ENCODE data around the gene IPP. TPM values are rescaled to one million over a fixed set of nuclear protein-coding genes. Genes with fewer than 3 reads are reported as not detected.
"Not testable (repeated sequence)": the region's sequence is repeated elsewhere in the genome, so short reads cannot be mapped to it uniquely, and the experiment has no call there.

The IPP gene
- total and polyA plus RNA-seq, 5 donors from 2014 or later, result 10.1 to 12.8 (median 11.4) TPM

DNA sequence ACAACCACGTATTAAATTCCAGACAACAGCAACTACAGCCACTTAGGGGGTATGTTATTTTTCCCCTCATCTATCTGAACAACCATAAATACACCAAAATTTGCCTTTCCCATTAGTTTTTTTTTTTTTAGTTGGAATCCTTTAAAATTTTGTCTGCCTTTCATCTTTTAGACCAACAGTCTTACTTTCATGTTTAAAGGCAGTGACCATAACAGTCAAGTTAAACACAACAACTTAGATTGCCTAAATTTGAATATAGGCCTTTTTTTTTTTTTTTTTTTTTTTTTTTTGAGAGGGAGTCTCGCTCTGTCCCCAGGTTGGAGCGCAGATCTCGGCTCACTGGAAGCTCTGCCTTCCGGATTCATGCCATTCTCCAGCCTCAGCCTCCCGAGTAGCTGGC, 67.5 kb downstream of the IPP start:
- peaks cover 3% of the 10 kb centered on the region for H3K27me3 Mint-ChIP-seq
- ATAC-seq (ENCODE audit: low read depth in 2 of 2) (no peak), DNase-seq (no peak)
- peak overlapping the region in 1 of 3 donors; percentile 25 for H3K27ac Mint-ChIP-seq
- peaks cover 2% of the 10 kb centered on the region for H3K36me3 ChIP-seq (ENCODE audit: control insufficient read depth, insufficient read depth, low read length)
- peak overlapping the region in 3 of 4 donors; percentile 53 to 77 (median 65) for H3K4me3 Mint-ChIP-seq
- no peak overlapping the region for H3K27ac ChIP-seq (ENCODE audit: insufficient read depth, low read length, poor library complexity, severe bottlenecking)
- no peaks in the 10 kb centered on the region for H3K9me3 ChIP-seq (ENCODE audit: control insufficient read depth in 2 of 2, low read length in 2 of 2)
- peaks cover 31 to 84% (median 59%) of the 10 kb centered on the region in 4 donors for H3K4me1 Mint-ChIP-seq
- H3K4me3 ChIP-seq (ENCODE audit: low read depth, low read length), result peak overlapping the region; percentile 51
- H3K4me1 ChIP-seq (ENCODE audit: control insufficient read depth, insufficient read depth, low read length, poor library complexity, severe bottlenecking), result peaks cover 75% of the 10 kb centered on the region
- no peaks in the 10 kb centered on the region for H3K27me3 ChIP-seq (ENCODE audit: control insufficient read depth, insufficient read depth, low read length)
- no peaks in the 10 kb centered on the region for H3K36me3 Mint-ChIP-seq
- H3K9me3 Mint-ChIP-seq, result no peaks in the 10 kb centered on the region

DNA sequence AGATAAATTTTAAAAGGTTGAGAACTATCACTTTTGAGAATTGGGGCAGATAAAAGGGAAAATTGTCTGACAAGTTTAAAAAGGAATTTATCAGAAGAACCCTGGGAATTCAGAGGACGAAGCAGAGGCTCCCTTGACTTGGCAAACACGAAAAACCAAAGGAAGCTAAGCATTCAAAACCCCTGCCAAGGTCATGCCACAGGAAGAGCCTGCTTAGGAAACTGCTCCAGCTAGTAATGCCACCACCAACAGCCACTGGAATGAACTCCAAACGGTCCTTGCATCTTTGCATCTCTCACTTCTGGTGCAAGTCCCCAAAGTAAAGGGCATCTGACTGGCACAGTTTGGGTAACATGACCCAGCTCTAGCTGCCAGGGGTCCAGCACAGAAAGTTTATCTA, 71.3 kb downstream of the IPP start:
- no peaks in the 10 kb centered on the region for H3K9me3 ChIP-seq (ENCODE audit: control insufficient read depth in 2 of 2, low read length in 2 of 2)
- DNase-seq (no peak), ATAC-seq (ENCODE audit: low read depth in 2 of 2) (no peak)
- H3K27me3 Mint-ChIP-seq, result no peaks in the 10 kb centered on the region
- peak overlapping the region; percentile 42 for H3K4me3 ChIP-seq (ENCODE audit: low read depth, low read length)
- no peaks in the 10 kb centered on the region for H3K9me3 Mint-ChIP-seq
- H3K36me3 ChIP-seq (ENCODE audit: control insufficient read depth, insufficient read depth, low read length), result peaks cover 2% of the 10 kb centered on the region
- no peak overlapping the region for H3K27ac ChIP-seq (ENCODE audit: insufficient read depth, low read length, poor library complexity, severe bottlenecking)
- no peaks in the 10 kb centered on the region for H3K27me3 ChIP-seq (ENCODE audit: control insufficient read depth, insufficient read depth, low read length)
- peak overlapping the region in 3 of 4 donors; percentile 40 to 69 (median 40) for H3K4me3 Mint-ChIP-seq
- peaks cover 40 to 95% (median 69%) of the 10 kb centered on the region in 4 donors for H3K4me1 Mint-ChIP-seq
- peak overlapping the region in 1 of 3 donors; percentile 24 for H3K27ac Mint-ChIP-seq
- H3K36me3 Mint-ChIP-seq, result peaks cover 3% of the 10 kb centered on the region
- H3K4me1 ChIP-seq (ENCODE audit: control insufficient read depth, insufficient read depth, low read length, poor library complexity, severe bottlenecking), result peaks cover 66% of the 10 kb centered on the region

DNA sequence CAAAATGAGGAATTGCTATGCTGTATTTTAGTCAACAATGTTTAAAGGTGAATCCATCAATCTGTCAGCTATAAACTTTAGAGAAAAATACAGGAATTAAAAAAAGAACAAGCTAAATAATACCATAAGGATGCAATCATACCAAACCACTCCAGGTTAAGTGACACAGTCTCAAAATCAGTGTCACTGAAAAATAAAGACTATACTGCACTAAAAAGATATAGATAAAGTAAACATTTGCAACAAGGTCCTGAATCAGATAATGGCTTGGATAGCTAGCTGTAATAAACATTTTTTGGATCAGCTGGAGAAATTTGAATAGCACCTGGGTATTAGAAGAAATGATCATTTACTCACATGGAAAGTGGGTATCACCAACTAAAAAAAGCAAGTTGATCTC, 72.0 kb downstream of the IPP start:
- Mint-ChIP-seq H3K27me3 (no peaks in the 10 kb centered on the region), H3K27ac (no peak overlapping the region), H3K36me3 (peaks cover 3% of the 10 kb centered on the region), H3K4me1 (peaks cover 40 to 96% (median 74%) of the 10 kb centered on the region in 4 donors), H3K4me3 (peak overlapping the region in 2 of 4 donors; percentile 11 to 40), H3K9me3 (no peaks in the 10 kb centered on the region)
- Histone ChIP-seq H3K36me3 (ENCODE audit: control insufficient read depth, insufficient read depth, low read length) (peaks cover 2% of the 10 kb centered on the region), H3K4me3 (ENCODE audit: low read depth, low read length) (peak overlapping the region; percentile 42), H3K27ac (ENCODE audit: insufficient read depth, low read length, poor library complexity, severe bottlenecking) (no peak overlapping the region), H3K27me3 (ENCODE audit: control insufficient read depth, insufficient read depth, low read length) (no peaks in the 10 kb centered on the region), H3K4me1 (ENCODE audit: control insufficient read depth, insufficient read depth, low read length, poor library complexity, severe bottlenecking) (peaks cover 59% of the 10 kb centered on the region), H3K9me3 (ENCODE audit: control insufficient read depth in 2 of 2, low read length in 2 of 2) (no peaks in the 10 kb centered on the region)
- DNase-seq, result no peak
- ATAC-seq (ENCODE audit: low read depth in 2 of 2), result no peak

DNA sequence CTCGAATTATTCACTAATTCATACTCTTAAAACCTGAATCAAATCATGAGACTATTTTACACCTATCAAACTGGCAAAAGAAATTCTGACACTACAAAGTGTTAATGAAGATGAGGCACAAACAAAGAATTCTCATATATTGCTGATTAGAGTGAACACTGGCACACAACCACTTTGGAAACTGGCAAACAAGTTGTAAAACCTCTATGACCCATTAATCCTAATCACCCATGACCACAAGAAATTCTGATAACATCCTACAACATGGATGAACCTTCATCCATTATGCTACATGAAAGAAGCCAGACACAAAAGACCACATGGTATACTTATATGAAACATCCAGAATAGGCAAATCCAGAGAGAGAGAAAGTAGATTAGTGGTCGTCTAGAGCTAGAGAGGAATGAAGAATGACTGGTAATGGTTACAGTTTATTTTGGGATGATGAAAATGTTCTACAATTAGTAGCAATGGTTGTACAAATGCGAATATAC, 72.7 kb downstream of the IPP start:
- DNase-seq (no peak), ATAC-seq (ENCODE audit: low read depth in 2 of 2) (no peak)
- H3K4me3 ChIP-seq (ENCODE audit: low read depth, low read length), result peak overlapping the region; percentile 42
- peaks cover 42 to 96% (median 79%) of the 10 kb centered on the region in 4 donors for H3K4me1 Mint-ChIP-seq
- peak overlapping the region in 1 of 3 donors; percentile 76 for H3K27ac Mint-ChIP-seq
- H3K27me3 Mint-ChIP-seq, result no peaks in the 10 kb centered on the region
- no peaks in the 10 kb centered on the region for H3K27me3 ChIP-seq (ENCODE audit: control insufficient read depth, insufficient read depth, low read length)
- H3K9me3 ChIP-seq (ENCODE audit: control insufficient read depth in 2 of 2, low read length in 2 of 2), result no peaks in the 10 kb centered on the region
- peaks cover 55% of the 10 kb centered on the region for H3K4me1 ChIP-seq (ENCODE audit: control insufficient read depth, insufficient read depth, low read length, poor library complexity, severe bottlenecking)
- peaks cover 3% of the 10 kb centered on the region for H3K36me3 Mint-ChIP-seq
- H3K27ac ChIP-seq (ENCODE audit: insufficient read depth, low read length, poor library complexity, severe bottlenecking), result no peak overlapping the region
- peaks cover 2% of the 10 kb centered on the region for H3K36me3 ChIP-seq (ENCODE audit: control insufficient read depth, insufficient read depth, low read length)
- peak overlapping the region in 3 of 4 donors; percentile 0 to 40 (median 5) for H3K4me3 Mint-ChIP-seq
- no peaks in the 10 kb centered on the region for H3K9me3 Mint-ChIP-seq

DNA sequence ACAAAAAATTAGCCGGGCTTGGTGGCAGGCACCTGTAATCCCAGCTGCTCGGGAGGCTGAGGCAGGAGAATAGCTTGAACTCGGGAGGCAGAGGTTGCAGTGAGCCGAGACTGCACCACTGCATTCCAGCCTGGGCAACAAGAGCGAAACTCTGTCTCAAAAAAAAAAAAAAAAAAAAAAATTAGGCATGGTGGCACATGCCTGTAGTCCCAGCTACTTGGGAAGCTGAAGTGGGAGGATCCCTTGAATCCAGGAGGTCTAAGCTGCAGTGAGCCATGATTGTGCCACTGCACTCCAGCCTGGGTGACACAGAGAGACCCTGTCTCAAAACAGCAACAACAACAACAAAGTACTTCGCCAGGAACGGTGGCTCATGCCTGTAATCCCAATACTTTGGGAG, 73.9 kb downstream of the IPP start:
- not testable (repeated sequence) for H3K9me3 Mint-ChIP-seq; ATAC-seq (ENCODE audit: low read depth in 2 of 2); H3K4me3 ChIP-seq (ENCODE audit: low read depth, low read length); H3K27me3 Mint-ChIP-seq; DNase-seq; H3K9me3 ChIP-seq (ENCODE audit: control insufficient read depth in 2 of 2, low read length in 2 of 2); H3K27me3 ChIP-seq (ENCODE audit: control insufficient read depth, insufficient read depth, low read length); H3K36me3 Mint-ChIP-seq; H3K36me3 ChIP-seq (ENCODE audit: control insufficient read depth, insufficient read depth, low read length); H3K27ac ChIP-seq (ENCODE audit: insufficient read depth, low read length, poor library complexity, severe bottlenecking)
- H3K4me3 Mint-ChIP-seq, result peak overlapping the region in 3 of 4 donors; percentile 21 to 45 (median 44)
- peaks cover 51% of the 10 kb centered on the region for H3K4me1 ChIP-seq (ENCODE audit: control insufficient read depth, insufficient read depth, low read length, poor library complexity, severe bottlenecking)
- peak overlapping the region in 2 of 3 donors; percentile 25 to 45 for H3K27ac Mint-ChIP-seq
- H3K4me1 Mint-ChIP-seq, result peaks cover 37 to 92% (median 75%) of the 10 kb centered on the region in 4 donors

DNA sequence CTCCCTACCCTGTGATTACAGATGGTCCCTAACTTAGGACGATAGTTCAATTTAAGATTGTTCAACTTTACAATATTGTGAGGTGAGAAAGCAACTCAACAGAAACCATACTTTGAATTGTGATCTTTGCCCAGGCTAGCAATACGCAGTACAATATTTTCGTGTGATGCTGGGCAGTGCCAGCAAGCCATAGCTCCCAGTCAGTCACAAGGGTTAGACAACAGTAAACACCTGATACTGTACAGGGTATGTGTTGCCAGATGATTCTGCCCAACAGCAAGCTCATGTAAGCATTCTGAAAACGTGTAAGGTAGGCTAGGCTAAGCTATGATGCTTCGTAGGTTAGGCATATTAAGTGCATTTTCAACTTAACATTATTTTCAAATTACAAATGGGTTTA, 76.0 kb downstream of the IPP start:
- no peak for ATAC-seq (ENCODE audit: low read depth in 2 of 2)
- Mint-ChIP-seq H3K9me3 (no peaks in the 10 kb centered on the region), H3K36me3 (peaks cover 3% of the 10 kb centered on the region), H3K27me3 (no peaks in the 10 kb centered on the region), H3K27ac (peak overlapping the region in 1 of 3 donors; percentile 5), H3K4me3 (peak overlapping the region in 2 of 4 donors; percentile 12 to 36), H3K4me1 (peaks cover 36 to 88% (median 74%) of the 10 kb centered on the region in 4 donors)
- peaks cover 37% of the 10 kb centered on the region for H3K4me1 ChIP-seq (ENCODE audit: control insufficient read depth, insufficient read depth, low read length, poor library complexity, severe bottlenecking)
- no peak for DNase-seq
- no peak overlapping the region for H3K4me3 ChIP-seq (ENCODE audit: low read depth, low read length)
- no peaks in the 10 kb centered on the region for H3K27me3 ChIP-seq (ENCODE audit: control insufficient read depth, insufficient read depth, low read length)
- no peaks in the 10 kb centered on the region for H3K9me3 ChIP-seq (ENCODE audit: control insufficient read depth in 2 of 2, low read length in 2 of 2)
- H3K27ac ChIP-seq (ENCODE audit: insufficient read depth, low read length, poor library complexity, severe bottlenecking), result no peak overlapping the region
- peaks cover 4% of the 10 kb centered on the region for H3K36me3 ChIP-seq (ENCODE audit: control insufficient read depth, insufficient read depth, low read length)

DNA sequence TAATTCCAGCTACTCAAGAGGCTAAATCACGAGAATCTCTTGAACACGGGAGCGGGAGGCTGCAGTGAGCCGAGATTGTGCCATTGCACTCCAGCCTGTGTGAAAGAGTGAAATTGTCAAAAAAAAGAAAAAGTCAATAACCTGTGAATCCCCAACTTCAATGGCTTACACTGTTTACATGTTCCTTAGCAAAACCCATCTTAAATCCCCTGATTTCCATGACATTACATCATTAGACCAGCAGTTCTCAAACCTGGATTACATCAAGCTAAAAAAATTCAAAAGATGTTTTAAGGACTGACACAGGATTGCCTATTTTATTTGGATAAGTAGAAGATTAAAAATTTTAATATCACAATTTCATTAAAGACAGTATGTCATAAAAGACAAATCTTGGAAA, 76.5 kb downstream of the IPP start:
- Mint-ChIP-seq H3K27ac (peak overlapping the region in 1 of 3 donors; percentile 5), H3K36me3 (peaks cover 3% of the 10 kb centered on the region), H3K9me3 (no peaks in the 10 kb centered on the region), H3K4me1 (peaks cover 33 to 88% (median 72%) of the 10 kb centered on the region in 4 donors), H3K27me3 (no peaks in the 10 kb centered on the region), H3K4me3 (peak overlapping the region in 1 of 4 donors; percentile 36)
- H3K4me1 ChIP-seq (ENCODE audit: control insufficient read depth, insufficient read depth, low read length, poor library complexity, severe bottlenecking), result peaks cover 31% of the 10 kb centered on the region
- H3K4me3 ChIP-seq (ENCODE audit: low read depth, low read length), result no peak overlapping the region
- DNase-seq (no peak), ATAC-seq (ENCODE audit: low read depth in 2 of 2) (no peak)
- peaks cover 6% of the 10 kb centered on the region for H3K36me3 ChIP-seq (ENCODE audit: control insufficient read depth, insufficient read depth, low read length)
- no peaks in the 10 kb centered on the region for H3K9me3 ChIP-seq (ENCODE audit: control insufficient read depth in 2 of 2, low read length in 2 of 2)
- H3K27ac ChIP-seq (ENCODE audit: insufficient read depth, low read length, poor library complexity, severe bottlenecking), result no peak overlapping the region
- no peaks in the 10 kb centered on the region for H3K27me3 ChIP-seq (ENCODE audit: control insufficient read depth, insufficient read depth, low read length)
